Neural cell (in vitro differentiated cells): Measurements from ENCODE around the gene SNRPN. TPM values are rescaled to one million over a fixed set of nuclear protein-coding genes. Genes with fewer than 3 reads are reported as not detected.
"Not testable (repeated sequence)": the region's sequence is repeated elsewhere in the genome, so short reads cannot be mapped to it uniquely, and the experiment has no call there.

Experiments used
- H2AFZ ChIP-seq: fragments of 200-600, 300-800 bp; sonication (generic), shearing (Covaris generic); 2 replicates; pipeline ENCODE4 v1.6.0; 2014; ENCODE audit warnings: low read depth, mild to moderate bottlenecking, antibody characterized with exemption, low read length, moderate library complexity
- H3F3A ChIP-seq: fragments of 200-600 bp; shearing (Covaris generic); 2 replicates; pipeline ENCODE4 v1.6.1; 2016; ENCODE audit warnings: mild to moderate bottlenecking, moderate library complexity, mixed read lengths, antibody characterized with exemption, low read length; ENCODE audit not compliant: insufficient read depth, poor library complexity, severe bottlenecking
- H3K27ac ChIP-seq: fragments of 200-600, 300-800 bp; sonication (generic), shearing (Covaris generic); 2 replicates; pipeline ENCODE4 v1.5.1; 2014; ENCODE audit warnings: mild to moderate bottlenecking, low read length, moderate library complexity
- H3K27me3 ChIP-seq: fragments of 300-800, 200-600 bp; sonication (generic), shearing (Covaris generic); 2 replicates; pipeline ENCODE4 v1.6.0; 2014; ENCODE audit warnings: mild to moderate bottlenecking, low read depth, low read length, moderate library complexity; ENCODE audit not compliant: insufficient read depth
- H3K36me3 ChIP-seq: fragments of 300-800, 200-600 bp; sonication (generic), shearing (Covaris generic); 2 replicates; pipeline ENCODE4 v1.5.1; 2014; ENCODE audit warnings: mild to moderate bottlenecking, antibody characterized with exemption, low read length, moderate library complexity; ENCODE audit not compliant: insufficient read depth
- H3K4me2 ChIP-seq: fragments of 300-800, 200-600 bp; sonication (generic), shearing (Covaris generic); 2 replicates; pipeline ENCODE4 v1.6.0; 2014; ENCODE audit warnings: mild to moderate bottlenecking, low read length
- H3K4me3 ChIP-seq: fragments of 300-800, 200-600 bp; sonication (generic), shearing (Covaris generic); 2 replicates; pipeline ENCODE4 v1.5.1; 2014; ENCODE audit warnings: mild to moderate bottlenecking, low read length, moderate library complexity
- H3K79me2 ChIP-seq: fragments of 200-600 bp; shearing (Covaris generic); replicated peaks from 2 replicates; pipeline ENCODE4 v1.6.0; 2014; ENCODE audit warnings: mild to moderate bottlenecking, low read length, moderate library complexity; ENCODE audit not compliant: insufficient read depth
- H3K9ac ChIP-seq: fragments of 300-800, 200-600 bp; sonication (generic), shearing (Covaris generic); 2 replicates; pipeline ENCODE4 v1.6.1; 2016; ENCODE audit warnings: mild to moderate bottlenecking, low read length, mixed read lengths
- H3K9me2 ChIP-seq: fragments of 200-600 bp; shearing (Covaris generic); 2 replicates; pipeline ENCODE4 v1.6.1; 2016; ENCODE audit warnings: mild to moderate bottlenecking, low read length, mixed read lengths; ENCODE audit not compliant: insufficient read depth
- H3K9me3 ChIP-seq: fragments of 200-600, 300-800 bp; sonication (generic), shearing (Covaris generic); 2 replicates; pipeline ENCODE4 v1.6.1; 2016; ENCODE audit warnings: mild to moderate bottlenecking, mixed run types, low read length, moderate library complexity, mixed read lengths
- H4K20me1 ChIP-seq: fragments of 200-600 bp; shearing (Covaris generic); 2 replicates; pipeline ENCODE4 v1.6.1; 2016; ENCODE audit warnings: mild to moderate bottlenecking, mixed run types; ENCODE audit not compliant: insufficient read depth
- EP300 ChIP-seq: fragments of 450-650 bp; conservative IDR thresholded peaks from 2 replicates; pipeline ENCODE4 v1.6.1; 2014; ENCODE audit warnings: antibody characterized with exemption, mild to moderate bottlenecking, moderate library complexity; ENCODE audit not compliant: poor library complexity, severe bottlenecking
- EZH2 ChIP-seq: fragments of 200-600, 300-800 bp; shearing (Covaris generic), sonication (generic); IDR thresholded peaks from 2 replicates; pipeline ENCODE4 v1.6.1; 2014; ENCODE audit warnings: antibody characterized with exemption, low read length, borderline replicate concordance, mild to moderate bottlenecking; ENCODE audit not compliant: insufficient read depth, poor library complexity, severe bottlenecking
- MXI1 ChIP-seq: fragments of 450-650 bp; conservative IDR thresholded peaks from 2 replicates; pipeline ENCODE4 v1.6.1; 2014; ENCODE audit warnings: antibody characterized with exemption, mild to moderate bottlenecking; ENCODE audit not compliant: poor library complexity, severe bottlenecking
- POLR2AphosphoS5 ChIP-seq: IDR thresholded peaks from 2 replicates; pipeline ENCODE4 v1.6.1; 2012
- RAD21 ChIP-seq: fragments of 450-650 bp; conservative IDR thresholded peaks from 2 replicates; pipeline ENCODE4 v1.6.1; 2014; ENCODE audit warnings: antibody characterized with exemption, mild to moderate bottlenecking, moderate library complexity
- SMC3 ChIP-seq: fragments of 450-650 bp; conservative IDR thresholded peaks from 2 replicates; pipeline ENCODE4 v1.6.1; 2014; ENCODE audit warnings: antibody characterized with exemption, mild to moderate bottlenecking, moderate library complexity; ENCODE audit not compliant: poor library complexity
- TAF1 ChIP-seq: IDR thresholded peaks from 2 replicates; pipeline ENCODE4 v1.6.1; 2012; ENCODE audit warnings: low read depth
- polyA plus RNA-seq: library from polyadenylated mRNA; depleted of rRNA; stranded (reverse); fragments of >200 nt; gene quantifications from 2 replicates; pipeline ENCODE4 v1.2.3, GENCODE V29; 2014
- TF ChIP-seq, protein P1 (sequence below): IDR thresholded peaks from 2 replicates; pipeline ENCODE4 v1.6.1; 2012; ENCODE audit warnings: borderline replicate concordance
- TF ChIP-seq, protein P2 (sequence below): fragments of 450-650 bp; IDR thresholded peaks from 2 replicates; pipeline ENCODE4 v1.5.1; 2014; ENCODE audit warnings: antibody characterized with exemption, mild to moderate bottlenecking, moderate library complexity; ENCODE audit not compliant: poor library complexity, severe bottlenecking

Gene SNRPN
- polyA plus RNA-seq, 1 donor from 2014 or later = 680 TPM

- H3K4me3 ChIP-seq = no peak overlapping the region
- no peaks in the 10 kb centered on the region for H3K9me2 ChIP-seq
- TF ChIP-seq RAD21 (no peak), EZH2 (no peak), SMC3 (no peak), TAF1 (no peak), POLR2AphosphoS5 (no peak), EP300 (no peak)
- TF ChIP-seq, protein P1, sequence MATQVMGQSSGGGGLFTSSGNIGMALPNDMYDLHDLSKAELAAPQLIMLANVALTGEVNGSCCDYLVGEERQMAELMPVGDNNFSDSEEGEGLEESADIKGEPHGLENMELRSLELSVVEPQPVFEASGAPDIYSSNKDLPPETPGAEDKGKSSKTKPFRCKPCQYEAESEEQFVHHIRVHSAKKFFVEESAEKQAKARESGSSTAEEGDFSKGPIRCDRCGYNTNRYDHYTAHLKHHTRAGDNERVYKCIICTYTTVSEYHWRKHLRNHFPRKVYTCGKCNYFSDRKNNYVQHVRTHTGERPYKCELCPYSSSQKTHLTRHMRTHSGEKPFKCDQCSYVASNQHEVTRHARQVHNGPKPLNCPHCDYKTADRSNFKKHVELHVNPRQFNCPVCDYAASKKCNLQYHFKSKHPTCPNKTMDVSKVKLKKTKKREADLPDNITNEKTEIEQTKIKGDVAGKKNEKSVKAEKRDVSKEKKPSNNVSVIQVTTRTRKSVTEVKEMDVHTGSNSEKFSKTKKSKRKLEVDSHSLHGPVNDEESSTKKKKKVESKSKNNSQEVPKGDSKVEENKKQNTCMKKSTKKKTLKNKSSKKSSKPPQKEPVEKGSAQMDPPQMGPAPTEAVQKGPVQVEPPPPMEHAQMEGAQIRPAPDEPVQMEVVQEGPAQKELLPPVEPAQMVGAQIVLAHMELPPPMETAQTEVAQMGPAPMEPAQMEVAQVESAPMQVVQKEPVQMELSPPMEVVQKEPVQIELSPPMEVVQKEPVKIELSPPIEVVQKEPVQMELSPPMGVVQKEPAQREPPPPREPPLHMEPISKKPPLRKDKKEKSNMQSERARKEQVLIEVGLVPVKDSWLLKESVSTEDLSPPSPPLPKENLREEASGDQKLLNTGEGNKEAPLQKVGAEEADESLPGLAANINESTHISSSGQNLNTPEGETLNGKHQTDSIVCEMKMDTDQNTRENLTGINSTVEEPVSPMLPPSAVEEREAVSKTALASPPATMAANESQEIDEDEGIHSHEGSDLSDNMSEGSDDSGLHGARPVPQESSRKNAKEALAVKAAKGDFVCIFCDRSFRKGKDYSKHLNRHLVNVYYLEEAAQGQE = no peak
- TF ChIP-seq, protein P2, sequence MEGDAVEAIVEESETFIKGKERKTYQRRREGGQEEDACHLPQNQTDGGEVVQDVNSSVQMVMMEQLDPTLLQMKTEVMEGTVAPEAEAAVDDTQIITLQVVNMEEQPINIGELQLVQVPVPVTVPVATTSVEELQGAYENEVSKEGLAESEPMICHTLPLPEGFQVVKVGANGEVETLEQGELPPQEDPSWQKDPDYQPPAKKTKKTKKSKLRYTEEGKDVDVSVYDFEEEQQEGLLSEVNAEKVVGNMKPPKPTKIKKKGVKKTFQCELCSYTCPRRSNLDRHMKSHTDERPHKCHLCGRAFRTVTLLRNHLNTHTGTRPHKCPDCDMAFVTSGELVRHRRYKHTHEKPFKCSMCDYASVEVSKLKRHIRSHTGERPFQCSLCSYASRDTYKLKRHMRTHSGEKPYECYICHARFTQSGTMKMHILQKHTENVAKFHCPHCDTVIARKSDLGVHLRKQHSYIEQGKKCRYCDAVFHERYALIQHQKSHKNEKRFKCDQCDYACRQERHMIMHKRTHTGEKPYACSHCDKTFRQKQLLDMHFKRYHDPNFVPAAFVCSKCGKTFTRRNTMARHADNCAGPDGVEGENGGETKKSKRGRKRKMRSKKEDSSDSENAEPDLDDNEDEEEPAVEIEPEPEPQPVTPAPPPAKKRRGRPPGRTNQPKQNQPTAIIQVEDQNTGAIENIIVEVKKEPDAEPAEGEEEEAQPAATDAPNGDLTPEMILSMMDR = no peak
- H3K4me2 ChIP-seq = no peak overlapping the region
- H3K36me3 ChIP-seq = no peaks in the 10 kb centered on the region
- no peaks in the 10 kb centered on the region for H3K79me2 ChIP-seq
- H3F3A ChIP-seq = no peaks in the 10 kb centered on the region
- H3K27me3 ChIP-seq = no peaks in the 10 kb centered on the region
- no peak overlapping the region for H3K27ac ChIP-seq
- no peak overlapping the region for H3K9ac ChIP-seq
- no peaks in the 10 kb centered on the region for H4K20me1 ChIP-seq
- no peaks in the 10 kb centered on the region for H3K9me3 ChIP-seq
- no peak overlapping the region for H2AFZ ChIP-seq
Observed at GRCh38 chr15:24924153-24924552, 30.6 kb upstream of the SNRPN start.

DNA sequence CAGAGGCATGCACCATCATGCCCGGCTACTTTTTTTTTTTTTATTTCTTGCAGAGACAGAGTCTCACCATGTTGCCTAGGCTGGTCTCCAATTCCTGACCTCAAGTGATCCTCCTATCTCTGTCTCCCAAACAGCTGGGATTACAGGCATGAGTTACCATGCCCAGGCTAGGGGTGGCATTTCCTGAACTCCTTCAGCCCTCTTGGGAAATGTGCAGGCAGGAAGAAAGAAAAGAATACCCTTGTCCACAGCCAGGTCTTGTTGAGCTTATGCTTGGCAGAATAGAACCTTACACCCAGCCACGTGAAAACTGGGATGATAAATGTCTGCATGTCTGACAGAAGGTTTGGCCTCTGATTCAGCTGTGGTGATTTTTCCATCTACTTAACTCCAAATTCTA, 30.2 kb upstream of the SNRPN start:
- H3K9me2 ChIP-seq = no peaks in the 10 kb centered on the region
- no peaks in the 10 kb centered on the region for H3K9me3 ChIP-seq
- no peaks in the 10 kb centered on the region for H3F3A ChIP-seq
- no peak for TF ChIP-seq EP300
- TF ChIP-seq, protein P2 = no peak
- no peak for TF ChIP-seq EZH2
- TF ChIP-seq, protein P1 = no peak
- no peak for TF ChIP-seq SMC3
- TF ChIP-seq POLR2AphosphoS5 = no peak
- no peak for TF ChIP-seq MXI1
- TF ChIP-seq RAD21 = no peak
- TF ChIP-seq TAF1 = no peak
- no peaks in the 10 kb centered on the region for H3K27me3 ChIP-seq
- no peaks in the 10 kb centered on the region for H4K20me1 ChIP-seq
- H2AFZ ChIP-seq = no peak overlapping the region
- H3K36me3 ChIP-seq = no peaks in the 10 kb centered on the region
- no peak overlapping the region for H3K9ac ChIP-seq
- no peak overlapping the region for H3K4me2 ChIP-seq
- H3K27ac ChIP-seq = no peak overlapping the region
- no peak overlapping the region for H3K4me3 ChIP-seq
- H3K79me2 ChIP-seq = no peaks in the 10 kb centered on the region

DNA sequence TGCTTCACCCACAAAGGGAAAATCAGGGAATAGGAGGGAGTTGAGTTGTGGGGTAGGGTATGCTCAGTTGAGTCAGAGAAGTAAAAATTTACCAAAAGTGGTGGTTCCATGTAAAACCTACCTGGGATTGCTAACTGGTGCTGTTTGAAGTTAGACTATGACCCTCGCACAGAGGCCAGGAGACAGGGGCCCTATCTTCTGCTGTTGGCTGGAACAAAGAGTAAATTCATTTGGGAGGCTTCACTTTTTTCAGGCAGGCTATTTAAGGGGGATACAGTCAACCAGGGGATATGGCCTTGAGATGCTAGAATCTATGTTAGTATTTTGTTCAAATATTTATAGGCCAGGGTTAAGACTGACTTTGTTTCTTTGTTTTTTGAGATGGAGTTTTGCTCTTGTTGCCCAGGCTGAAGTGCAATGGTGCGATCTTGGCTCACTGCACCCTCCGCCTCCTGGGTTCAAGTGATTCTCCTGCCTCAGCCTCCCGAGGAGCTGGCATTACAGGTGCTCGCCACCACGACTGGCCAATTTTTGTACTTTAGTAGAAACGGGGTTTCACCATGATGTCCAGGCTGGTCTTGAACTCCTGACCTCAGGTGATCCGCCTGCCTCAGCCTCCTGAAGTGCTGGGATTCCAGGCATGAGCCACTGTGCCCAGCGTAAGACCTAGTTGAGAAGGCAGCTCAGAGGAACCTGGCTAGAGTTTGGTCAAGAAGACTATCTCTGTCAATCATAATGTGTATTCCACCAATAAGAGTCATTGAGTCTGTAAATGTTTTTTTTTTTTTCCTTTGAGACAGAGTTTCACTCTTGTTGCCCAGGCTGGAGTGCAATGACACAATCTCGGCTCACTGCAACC, 22.7 kb upstream of the SNRPN start:
- H3K9me2 ChIP-seq, H3K27me3 ChIP-seq, H3K9me3 ChIP-seq, H3K27ac ChIP-seq, H2AFZ ChIP-seq, H3K79me2 ChIP-seq, H3K9ac ChIP-seq, H4K20me1 ChIP-seq, H3K36me3 ChIP-seq, H3K4me3 ChIP-seq, H3K4me2 ChIP-seq, H3F3A ChIP-seq: not testable (repeated sequence)
